Astrocyte (in vitro differentiated cells and primary cell): ENCODE results near the gene PPARG. TPM values are rescaled to one million over a fixed set of nuclear protein-coding genes. Genes with fewer than 3 reads are reported as not detected.

ENCODE experiments used
- DNase-seq: peaks from one replicate; pipeline ENCODE4 v3.0.0-alpha.2; 2010; ENCODE audit warnings: low read depth
- FAIRE-seq: peaks from 2 replicates; lab custom pipeline; 2011; peaks lifted over from hg19 to GRCh38; lab: Jason Lieb, UNC
- H2AFZ ChIP-seq: 2 replicates; pipeline ENCODE4 v1.6.0; 2012; ENCODE audit warnings: low read depth, low read length, inconsistent platforms
- H3K27ac ChIP-seq: 2 replicates; pipeline ENCODE4 v1.5.1; 2011; ENCODE audit warnings: low read depth, low read length, inconsistent platforms
- H3K27me3 ChIP-seq: 2 replicates; pipeline ENCODE4 v1.6.0; 2011; ENCODE audit warnings: low read length, inconsistent platforms; ENCODE audit not compliant: insufficient read depth
- H3K36me3 ChIP-seq: 2 replicates; pipeline ENCODE4 v1.5.1; 2011; ENCODE audit warnings: low read length, inconsistent platforms; ENCODE audit not compliant: insufficient read depth
- H3K4me1 ChIP-seq: 2 replicates; pipeline ENCODE4 v1.5.1; 2011; ENCODE audit warnings: low read length, inconsistent platforms; ENCODE audit not compliant: insufficient read depth
- H3K4me2 ChIP-seq: 2 replicates; pipeline ENCODE4 v1.6.0; 2012; ENCODE audit warnings: low read length, inconsistent platforms
- H3K4me3 ChIP-seq: 2 replicates; pipeline ENCODE4 v1.5.1; 2011; ENCODE audit warnings: low read depth, mild to moderate bottlenecking, low read length, inconsistent platforms; ENCODE audit not compliant: insufficient read depth
- H3K79me2 ChIP-seq: 2 replicates; pipeline ENCODE4 v1.6.0; 2012; ENCODE audit warnings: mild to moderate bottlenecking, low read length, inconsistent platforms; ENCODE audit not compliant: insufficient read depth
- H3K9ac ChIP-seq: 2 replicates; pipeline ENCODE4 v1.6.0; 2012; ENCODE audit warnings: mild to moderate bottlenecking, low read length, inconsistent platforms
- H3K9me3 ChIP-seq: 2 replicates; pipeline ENCODE4 v1.5.1; 2012; ENCODE audit warnings: low read depth, mild to moderate bottlenecking, low read length, inconsistent platforms; ENCODE audit not compliant: insufficient read depth
- H4K20me1 ChIP-seq: 2 replicates; pipeline ENCODE4 v1.6.0; 2012; ENCODE audit warnings: low read length, inconsistent platforms; ENCODE audit not compliant: insufficient read depth
- H3K27ac Mint-ChIP-seq: one replicate; pipeline ENCODE4 v1.8.0; 2021; ENCODE audit warnings: mild to moderate bottlenecking, mixed read lengths; ENCODE audit not compliant: unreplicated experiment
- H3K27me3 Mint-ChIP-seq: one replicate; pipeline ENCODE4 v1.8.0; 2021; ENCODE audit warnings: low read depth, mixed read lengths; ENCODE audit not compliant: unreplicated experiment
- H3K36me3 Mint-ChIP-seq: one replicate; pipeline ENCODE4 v1.8.0; 2021; ENCODE audit warnings: low read depth, mixed read lengths; ENCODE audit not compliant: unreplicated experiment
- H3K4me1 Mint-ChIP-seq: one replicate; pipeline ENCODE4 v1.8.0; 2021; ENCODE audit warnings: low read depth, mixed read lengths; ENCODE audit not compliant: unreplicated experiment
- H3K4me3 Mint-ChIP-seq: one replicate; pipeline ENCODE4 v1.8.0; 2021; ENCODE audit warnings: mild to moderate bottlenecking, moderate library complexity, mixed read lengths; ENCODE audit not compliant: unreplicated experiment
- H3K9me3 Mint-ChIP-seq: one replicate; pipeline ENCODE4 v1.8.0; 2021; ENCODE audit warnings: mild to moderate bottlenecking, mixed read lengths; ENCODE audit not compliant: unreplicated experiment
- CTCF ChIP-seq: IDR thresholded peaks from 2 replicates; pipeline ENCODE4 v1.5.1; 2011; ENCODE audit warnings: low read depth, mild to moderate bottlenecking, inconsistent platforms, low read length, moderate library complexity; ENCODE audit not compliant: insufficient read depth
- EZH2 ChIP-seq: IDR thresholded peaks from 2 replicates; pipeline ENCODE4 v1.6.1; 2012; ENCODE audit warnings: mild to moderate bottlenecking, low read length, inconsistent platforms; ENCODE audit not compliant: insufficient read depth
- total RNA-seq: library from RNA; stranded (reverse); gene quantifications from 2 replicates; pipeline ENCODE4 v1.2.1, GENCODE V29; 2021

Gene PPARG
- total RNA-seq, 1 donor from 2014 or later: 4.4 TPM

- H3K27ac ChIP-seq: no peak overlapping the region
- Mint-ChIP-seq H3K27ac (no peak overlapping the region), H3K27me3 (no peaks in the 10 kb centered on the region), H3K9me3 (no peaks in the 10 kb centered on the region), H3K36me3 (no peaks in the 10 kb centered on the region), H3K4me1 (no peaks in the 10 kb centered on the region), H3K4me3 (no peak overlapping the region)
- H2AFZ ChIP-seq: no peak overlapping the region
- H3K4me2 ChIP-seq: no peak overlapping the region
- no peaks in the 10 kb centered on the region for H3K36me3 ChIP-seq
- no peak overlapping the region for H3K9ac ChIP-seq
- H3K4me1 ChIP-seq: no peaks in the 10 kb centered on the region
- no peak overlapping the region for H3K4me3 ChIP-seq
- no peaks in the 10 kb centered on the region for H3K79me2 ChIP-seq
- H3K9me3 ChIP-seq: no peaks in the 10 kb centered on the region
- no peak for DNase-seq
- H4K20me1 ChIP-seq: no peaks in the 10 kb centered on the region
- no peaks in the 10 kb centered on the region for H3K27me3 ChIP-seq
- TF ChIP-seq EZH2 (no peak), CTCF (no peak)
- no peak for FAIRE-seq
Observed at GRCh38 chr3:12265508-12265907, 23.4 kb upstream of the PPARG start.

- no peak overlapping the region for H2AFZ ChIP-seq
- no peaks in the 10 kb centered on the region for H4K20me1 ChIP-seq
- H3K27ac Mint-ChIP-seq: no peak overlapping the region
- no peak for TF ChIP-seq CTCF
- no peak for TF ChIP-seq EZH2
- FAIRE-seq: no peak
- H3K4me3 Mint-ChIP-seq: no peak overlapping the region
- no peak overlapping the region for H3K4me2 ChIP-seq
- no peak overlapping the region for H3K27ac ChIP-seq
- no peaks in the 10 kb centered on the region for H3K9me3 Mint-ChIP-seq
- H3K4me1 ChIP-seq: no peaks in the 10 kb centered on the region
- H3K9ac ChIP-seq: no peak overlapping the region
- no peak overlapping the region for H3K4me3 ChIP-seq
- no peaks in the 10 kb centered on the region for H3K79me2 ChIP-seq
- H3K9me3 ChIP-seq: no peaks in the 10 kb centered on the region
- H3K27me3 Mint-ChIP-seq: no peaks in the 10 kb centered on the region
- no peaks in the 10 kb centered on the region for H3K27me3 ChIP-seq
- no peaks in the 10 kb centered on the region for H3K36me3 ChIP-seq
- H3K4me1 Mint-ChIP-seq: no peaks in the 10 kb centered on the region
- no peak for DNase-seq
- no peaks in the 10 kb centered on the region for H3K36me3 Mint-ChIP-seq
Observed at GRCh38 chr3:12266038-12266437, 22.8 kb upstream of the PPARG start.

GRCh38 chr3:12267376-12268030 lies 21.4 kb upstream of the PPARG start:
- H3K27ac Mint-ChIP-seq: no peak overlapping the region
- H3K27me3 Mint-ChIP-seq: peaks cover 4% of the 10 kb centered on the region
- no peak overlapping the region for H3K4me3 ChIP-seq
- no peaks in the 10 kb centered on the region for H4K20me1 ChIP-seq
- no peak overlapping the region for H3K4me2 ChIP-seq
- H3K9me3 ChIP-seq: no peaks in the 10 kb centered on the region
- H3K79me2 ChIP-seq: no peaks in the 10 kb centered on the region
- H3K9me3 Mint-ChIP-seq: peaks cover 1% of the 10 kb centered on the region
- no peaks in the 10 kb centered on the region for H3K4me1 Mint-ChIP-seq
- H3K4me1 ChIP-seq: no peaks in the 10 kb centered on the region
- no peak overlapping the region for H3K27ac ChIP-seq
- H3K36me3 Mint-ChIP-seq: no peaks in the 10 kb centered on the region
- no peak overlapping the region for H3K9ac ChIP-seq
- H3K4me3 Mint-ChIP-seq: no peak overlapping the region
- H3K27me3 ChIP-seq: no peaks in the 10 kb centered on the region
- DNase-seq (no peak), FAIRE-seq (no peak)
- H2AFZ ChIP-seq: no peak overlapping the region
- no peaks in the 10 kb centered on the region for H3K36me3 ChIP-seq
- TF ChIP-seq EZH2: no peak
- TF ChIP-seq CTCF: no peak
